HG02642 (cell line): ENCODE data around the gene DENND2D.

Experiments used
- ATAC-seq: cut with Tn5 transposase; IDR thresholded peaks from one replicate; pipeline ENCODE4 v1.9.1; 2021; ENCODE audit warnings: mild to moderate bottlenecking; ENCODE audit not compliant: unreplicated experiment, poor library complexity

Gene DENND2D

GRCh38 chr1:111183308-111184069, 17.0 kb downstream of the DENND2D start:
- no peak for ATAC-seq

- no peak for ATAC-seq
Measured at GRCh38 chr1:111182052-111182451, 18.4 kb downstream of the DENND2D start.

- no peak for ATAC-seq
Measured at GRCh38 chr1:111179968-111180533, 20.4 kb downstream of the DENND2D start.

- ATAC-seq = no peak
Measured at GRCh38 chr1:111176678-111177077, 23.8 kb downstream of the DENND2D start.

- ATAC-seq = no peak
Measured at GRCh38 chr1:111175349-111175748, 25.1 kb downstream of the DENND2D start.

GRCh38 chr1:111174070-111174469, 26.4 kb downstream of the DENND2D start:
- ATAC-seq = no peak

- no peak for ATAC-seq
Measured at GRCh38 chr1:111172463-111172862, 28.0 kb downstream of the DENND2D start.

- no peak for ATAC-seq
Measured at GRCh38 chr1:111164151-111164550, 36.3 kb downstream of the DENND2D start.

- ATAC-seq = no peak
Measured at GRCh38 chr1:111163363-111163762, 37.1 kb downstream of the DENND2D start.

- ATAC-seq = no peak
Measured at GRCh38 chr1:111162488-111162880, 38.0 kb downstream of the DENND2D start.

- no peak for ATAC-seq
Measured at GRCh38 chr1:111161843-111162487, 38.5 kb downstream of the DENND2D start.

- ATAC-seq = no peak
Measured at GRCh38 chr1:111157431-111157830, 43.0 kb downstream of the DENND2D start.

GRCh38 chr1:111154021-111154999, 46.1 kb downstream of the DENND2D start:
- no peak for ATAC-seq

GRCh38 chr1:111151838-111152237, 48.6 kb downstream of the DENND2D start:
- no peak for ATAC-seq

- peak; percentile 52 for ATAC-seq
Measured at GRCh38 chr1:111148376-111148881, 52.0 kb downstream of the DENND2D start.

- ATAC-seq = no peak
Measured at GRCh38 chr1:111147948-111148347, 52.5 kb downstream of the DENND2D start.

- no peak for ATAC-seq
Measured at GRCh38 chr1:111145963-111146768, 54.3 kb downstream of the DENND2D start.

- ATAC-seq = no peak
Measured at GRCh38 chr1:111145542-111145941, 54.9 kb downstream of the DENND2D start.

- no peak for ATAC-seq
Measured at GRCh38 chr1:111142356-111142975, 58.0 kb downstream of the DENND2D start.
